Ishikawa (cell line): Measurements from ENCODE around the gene COASY.

Experiments used
- CEBPB ChIP-seq: IDR thresholded peaks from 2 replicates; pipeline ENCODE4 v1.6.1; 2012
- CREB1 ChIP-seq: IDR thresholded peaks from 2 replicates; pipeline ENCODE4 v1.6.1; 2012; ENCODE audit warnings: low read depth
- EGR1 ChIP-seq: IDR thresholded peaks from 2 replicates; pipeline ENCODE4 v1.6.1; 2012
- EP300 ChIP-seq: IDR thresholded peaks from 2 replicates; pipeline ENCODE4 v1.6.1; 2012; ENCODE audit warnings: borderline replicate concordance
- FOXM1 ChIP-seq: IDR thresholded peaks from 2 replicates; pipeline ENCODE4 v1.6.1; 2012; ENCODE audit warnings: low read depth, borderline replicate concordance
- MAX ChIP-seq: IDR thresholded peaks from 2 replicates; pipeline ENCODE4 v1.6.1; 2012
- NFIC ChIP-seq: IDR thresholded peaks from 2 replicates; pipeline ENCODE4 v1.6.1; 2012
- RAD21 ChIP-seq: IDR thresholded peaks from 2 replicates; pipeline ENCODE4 v1.6.1; 2012; ENCODE audit warnings: low read depth
- REST ChIP-seq: IDR thresholded peaks from 2 replicates; pipeline ENCODE4 v1.6.1; 2012; ENCODE audit warnings: low read depth, mild to moderate bottlenecking
- TAF1 ChIP-seq: IDR thresholded peaks from 2 replicates; pipeline ENCODE4 v1.6.1; 2012; ENCODE audit warnings: low read depth, mild to moderate bottlenecking
- TCF12 ChIP-seq: IDR thresholded peaks from 2 replicates; pipeline ENCODE4 v1.6.1; 2012; ENCODE audit warnings: low read depth
- TEAD4 ChIP-seq: IDR thresholded peaks from 2 replicates; pipeline ENCODE4 v1.6.1; 2012
- USF1 ChIP-seq: IDR thresholded peaks from 2 replicates; pipeline ENCODE4 v1.6.1; 2012
- YY1 ChIP-seq: IDR thresholded peaks from 2 replicates; pipeline ENCODE4 v1.6.1; 2012; ENCODE audit warnings: low read depth
- ZBTB7A ChIP-seq: IDR thresholded peaks from 2 replicates; pipeline ENCODE4 v1.6.1; 2012; ENCODE audit warnings: low read depth

Gene COASY

GRCh38 chr17:42514279-42514678, 47.7 kb upstream of the COASY start:
- TF ChIP-seq EP300 (no peak), FOXM1 (no peak), TCF12 (no peak), CEBPB (no peak), USF1 (no peak), REST (no peak), RAD21 (no peak), CREB1 (no peak), YY1 (no peak), MAX (no peak), ZBTB7A (no peak), TEAD4 (no peak), NFIC (no peak), TAF1 (no peak), EGR1 (no peak)

GRCh38 chr17:42514867-42515266, 47.1 kb upstream of the COASY start:
- TF ChIP-seq USF1 = no peak
- TF ChIP-seq ZBTB7A = no peak
- TF ChIP-seq REST = no peak
- TF ChIP-seq EP300 = no peak
- TF ChIP-seq TAF1 = no peak
- no peak for TF ChIP-seq MAX

GRCh38 chr17:42517516-42517915, 44.4 kb upstream of the COASY start:
- TF ChIP-seq TCF12 (peak; percentile 20; the same call in 1 of the 2 replicates), ZBTB7A (no peak), USF1 (no peak), TEAD4 (no peak), RAD21 (peak; percentile 83), MAX (no peak), CREB1 (no peak)

GRCh38 chr17:42518046-42518754, 43.7 kb upstream of the COASY start:
- no peak for TF ChIP-seq FOXM1
- no peak for TF ChIP-seq ZBTB7A
- peak; percentile 65 for TF ChIP-seq EP300
- peak; percentile 7; the same call in 1 of the 2 replicates for TF ChIP-seq MAX
- peak; percentile 94 for TF ChIP-seq NFIC

GRCh38 chr17:42518755-42519545, 43.0 kb upstream of the COASY start:
- TF ChIP-seq NFIC (peak; percentile 74; the same call in 1 of the 2 replicates), ZBTB7A (no peak), TAF1 (no peak), TEAD4 (peak; percentile 31; the same call in 1 of the 2 replicates), TCF12 (peak; percentile 51; the same call in 1 of the 2 replicates)
